A673 (cell line): Measurements from ENCODE around the gene PEX3. TPM values are rescaled to one million over a fixed set of nuclear protein-coding genes. Genes with fewer than 3 reads are reported as not detected.

Source experiments
- BruUV-seq: library from RNA; stranded (reverse); fragments of 400-500 nt; replicated peaks from 2 replicates; lab custom pipeline; 2021; lab: Mats Ljungman, UMichigan
- CTCF ChIA-PET: fragments of 300-600 bp; sonication (Branson Sonifier 250); formaldehyde crosslinking; loops from one replicate; lab custom pipeline; 2022; ENCODE audit warnings: antibody characterized with exemption; lab: Charles Lee
- POLR2A ChIA-PET: fragments of 300-600 bp; sonication (Branson Sonifier 250); formaldehyde crosslinking; loops from one replicate; lab custom pipeline; 2022; ENCODE audit warnings: antibody characterized with exemption; ENCODE audit not compliant: low non-redundant PET; lab: Charles Lee
- DNase-seq: peaks from one replicate; pipeline ENCODE4 v3.0.0-alpha.2; 2015; ENCODE audit warnings: low spot score
- H3K27ac ChIP-seq: fragments of 200-600 bp; sonication (generic); 2 replicates; pipeline ENCODE4 v1.5.1; 2016; ENCODE audit warnings: mixed run types, low read depth, mild to moderate bottlenecking, mixed read lengths, antibody characterized with exemption, low read length; ENCODE audit not compliant: poor library complexity, severe bottlenecking
- H3K27me3 ChIP-seq: fragments of 200-600 bp; sonication (generic); replicated peaks from 2 replicates; pipeline ENCODE4 v1.6.1; 2017; ENCODE audit warnings: mixed run types, low read depth, mild to moderate bottlenecking, mixed read lengths, antibody characterized with exemption, low read length; ENCODE audit not compliant: insufficient read depth, poor library complexity
- H3K36me3 ChIP-seq: fragments of 200-600 bp; sonication (generic); 2 replicates; pipeline ENCODE4 v1.6.1; 2016; ENCODE audit warnings: mixed run types, mild to moderate bottlenecking, mixed read lengths, antibody characterized with exemption, low read length; ENCODE audit not compliant: insufficient read depth, poor library complexity, severe bottlenecking
- H3K4me1 ChIP-seq: fragments of 200-600 bp; sonication (generic); 2 replicates; pipeline ENCODE4 v1.6.1; 2017; ENCODE audit warnings: mixed run types, mild to moderate bottlenecking, mixed read lengths, antibody characterized with exemption, low read length; ENCODE audit not compliant: insufficient read depth, poor library complexity, severe bottlenecking
- H3K4me3 ChIP-seq: fragments of 200-600 bp; sonication (generic); 2 replicates; pipeline ENCODE4 v1.5.1; 2016; ENCODE audit warnings: low read depth, mixed run types, mild to moderate bottlenecking, mixed read lengths, low read length; ENCODE audit not compliant: poor library complexity, severe bottlenecking
- H3K9me3 ChIP-seq: fragments of 200-600 bp; sonication (generic); 2 replicates; pipeline ENCODE4 v1.6.1; 2016; ENCODE audit warnings: mixed run types, low read depth, mild to moderate bottlenecking, mixed read lengths, antibody characterized with exemption, low read length; ENCODE audit not compliant: poor library complexity, severe bottlenecking
- CTCF ChIP-seq: fragments of 300-800, 200-600 bp; sonication (generic); conservative IDR thresholded peaks from 2 replicates; pipeline ENCODE4 v1.5.1; 2017; ENCODE audit warnings: low read depth, mild to moderate bottlenecking, antibody characterized with exemption, low read length, moderate library complexity, mixed read lengths
- EZH2 ChIP-seq: fragments of 200-600 bp; sonication (generic); IDR thresholded peaks from 2 replicates; pipeline ENCODE4 v1.6.1; 2017; ENCODE audit warnings: borderline replicate concordance, low read depth, mild to moderate bottlenecking, mixed read lengths, antibody characterized with exemption, low read length; ENCODE audit not compliant: poor library complexity, severe bottlenecking
- intact Hi-C: fragments of 100-400 bp; cut with micrococcal nuclease; formaldehyde crosslinking; loops from one replicate; pipeline ENCODE4 v1.10.0; 2022; ENCODE audit not compliant: unreplicated experiment
- total RNA-seq: library from RNA; stranded (reverse); gene quantifications from 2 replicates; pipeline ENCODE4 v1.2.3, GENCODE V29; 2021

PEX3 gene
- total RNA-seq, 1 experiment from 2014 or later: 19.0 TPM

GRCh38 chr6:143522039-143522600, 71.5 kb downstream of the PEX3 start:
- no peak overlapping the region for H3K27ac ChIP-seq
- H3K27me3 ChIP-seq: no peaks in the 10 kb centered on the region
- no peak for DNase-seq
- POLR2A ChIA-PET: no interaction called here
- no peaks in the 10 kb centered on the region for H3K9me3 ChIP-seq
- TF ChIP-seq CTCF (no peak), EZH2 (no peak)
- H3K4me1 ChIP-seq: no peaks in the 10 kb centered on the region
- H3K4me3 ChIP-seq: no peak overlapping the region
- BruUV-seq: no TSS peak
- CTCF ChIA-PET: no interaction called here
- intact Hi-C loops: no loop called here
- H3K36me3 ChIP-seq: no peaks in the 10 kb centered on the region

- no peak for DNase-seq
- Histone ChIP-seq H3K4me1 (no peaks in the 10 kb centered on the region), H3K4me3 (no peak overlapping the region), H3K9me3 (no peaks in the 10 kb centered on the region), H3K27ac (no peak overlapping the region), H3K27me3 (no peaks in the 10 kb centered on the region), H3K36me3 (no peaks in the 10 kb centered on the region)
- no peak for TF ChIP-seq EZH2
- no peak for TF ChIP-seq CTCF
- POLR2A ChIA-PET: interaction anchor here (0.6 kb wide), 1 partner anchor 1512 kb away, joined by 3 read pairs; no protein-coding TSS in a partner anchor
- intact Hi-C loops: no loop called here
- BruUV-seq: no TSS peak
- CTCF ChIA-PET: no interaction called here
These were observed 74.8 kb downstream of the PEX3 start for GRCh38 chr6:143525356-143525755.

- intact Hi-C loops: no loop called here
- no TSS peak for BruUV-seq
- no peak overlapping the region for H3K4me3 ChIP-seq
- ChIA-PET POLR2A (no interaction called here), CTCF (no interaction called here)
- H3K9me3 ChIP-seq: no peaks in the 10 kb centered on the region
- no peaks in the 10 kb centered on the region for H3K36me3 ChIP-seq
- no peak for DNase-seq
- H3K27me3 ChIP-seq: peaks cover 3% of the 10 kb centered on the region
- no peak for TF ChIP-seq EZH2
- no peak for TF ChIP-seq CTCF
- H3K4me1 ChIP-seq: no peaks in the 10 kb centered on the region
- H3K27ac ChIP-seq: no peak overlapping the region
These were observed 77.1 kb downstream of the PEX3 start for GRCh38 chr6:143527677-143528076.
